K562 (cell line): ENCODE results near the gene TM4SF20. TPM values are rescaled to one million over a fixed set of nuclear protein-coding genes. Genes with fewer than 3 reads are reported as not detected.

ENCODE experiments used
- CBFA2T2 ChIP-seq: fragments of 450-650 bp; conservative IDR thresholded peaks from 2 replicates; pipeline ENCODE4 v1.6.1; 2017; ENCODE audit warnings: mild to moderate bottlenecking
- SIN3A ChIP-seq, 2 experiments: fragments of 150-350 bp in 1 of 2; IDR thresholded peaks; 2 replicates each; pipeline ENCODE4 v1.6.1; 2011 to 2016; ENCODE audit warnings: borderline replicate concordance in 2 of 2, low read depth in 2 of 2, low read length in 2 of 2, mild to moderate bottlenecking in 2 of 2, moderate library complexity in 2 of 2; ENCODE audit not compliant: control insufficient read depth in 1 of 2
- ZNF146 ChIP-seq: IDR thresholded peaks from one replicate; pipeline ENCODE4 v1.6.1; 2018; ENCODE audit warnings: missing compliant biosample characterization; ENCODE audit not compliant: unreplicated experiment
- ZNF41 ChIP-seq: fragments of 250-450 bp; sonication (Bioruptor Pico); conservative IDR thresholded peaks from 2 replicates; pipeline ENCODE4 v1.4.0; 2020; ENCODE audit warnings: mild to moderate bottlenecking
- ZNF76 ChIP-seq: fragments of 250-450 bp; sonication (Bioruptor Pico); IDR thresholded peaks from 2 replicates; pipeline ENCODE4 v1.4.0; 2020; ENCODE audit warnings: mild to moderate bottlenecking, moderate library complexity, borderline replicate concordance
- polyA plus RNA-seq, 8 experiments: library from polyadenylated mRNA; depleted of rRNA in 4 of 8; stranded (reverse) in 5 of 8; unstranded in 3 of 8; fragments of >200 nt; fragmentation: Nextera tagmentation in 2 of 8; fragmentation: Illumina TruSeq in 1 of 8; extraction: Ambion mirVana in 2 of 8; extraction: Trizol in 1 of 8; gene quantifications; 2 replicates each; pipeline versions ENCODE4 v1.2.1 to v1.2.3, GENCODE V29; 2011 to 2014; ENCODE audit warnings: inconsistent platforms in 1 of 8, missing spikeins in 1 of 8
- total RNA-seq, 7 experiments: library from RNA; depleted of rRNA in 6 of 7; stranded (reverse); fragments of >200 nt in 6 of 7; fragmentation: Illumina TruSeq in 2 of 7; extraction: Trizol in 2 of 7; gene quantifications; 2 replicates each; pipeline versions ENCODE4 v1.2.1 to v1.2.3, GENCODE V29; 2011 to 2021; ENCODE audit warnings: low replicate concordance in 1 of 7
- TF ChIP-seq, protein P1 (sequence below): fragments of 200-800 bp; sonication (Bioruptor generic); IDR thresholded peaks from 2 replicates; pipeline ENCODE4 v1.6.1; 2017; ENCODE audit warnings: missing genetic modification characterization, missing compliant biosample characterization
- TF ChIP-seq, protein P2 (sequence below): sonication (generic); formaldehyde crosslinking; IDR thresholded peaks from 2 replicates; pipeline ENCODE4 v1.8.0; 2022; ENCODE audit warnings: missing genetic modification reagents, mild to moderate bottlenecking, borderline replicate concordance
- TF ChIP-seq, protein P3 (sequence below): fragments of 450-650 bp; conservative IDR thresholded peaks from 2 replicates; pipeline ENCODE4 v1.6.1; 2016; ENCODE audit warnings: missing genetic modification characterization, low read depth, mild to moderate bottlenecking, control low read depth, missing compliant biosample characterization

TM4SF20 gene
- total and polyA plus RNA-seq, 9 of the 15 experiments (the other 6 are each of a cell fraction or from before 2014, with no cell fraction given) = not detected

DNA sequence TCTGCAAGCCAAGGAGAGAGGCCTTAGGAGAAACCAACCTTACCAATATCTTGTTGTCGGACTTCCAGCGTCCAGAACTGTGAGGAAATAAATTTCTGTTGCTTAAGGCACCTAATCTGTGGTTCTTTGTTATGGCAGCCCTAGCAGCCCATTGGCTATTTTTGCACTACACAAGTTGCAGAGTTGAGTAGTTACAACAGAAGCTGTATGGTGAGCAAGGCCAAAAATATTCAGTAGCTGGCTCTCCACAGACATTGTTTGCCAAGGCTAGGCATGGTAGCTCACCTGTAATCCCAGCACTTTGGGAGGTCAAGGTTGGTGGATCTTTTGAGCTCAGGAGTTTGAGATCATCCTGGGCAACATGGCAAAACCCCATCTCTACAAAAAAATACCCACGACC, 35.7 kb upstream of the TM4SF20 start (continued):
- TF ChIP-seq, protein P1, sequence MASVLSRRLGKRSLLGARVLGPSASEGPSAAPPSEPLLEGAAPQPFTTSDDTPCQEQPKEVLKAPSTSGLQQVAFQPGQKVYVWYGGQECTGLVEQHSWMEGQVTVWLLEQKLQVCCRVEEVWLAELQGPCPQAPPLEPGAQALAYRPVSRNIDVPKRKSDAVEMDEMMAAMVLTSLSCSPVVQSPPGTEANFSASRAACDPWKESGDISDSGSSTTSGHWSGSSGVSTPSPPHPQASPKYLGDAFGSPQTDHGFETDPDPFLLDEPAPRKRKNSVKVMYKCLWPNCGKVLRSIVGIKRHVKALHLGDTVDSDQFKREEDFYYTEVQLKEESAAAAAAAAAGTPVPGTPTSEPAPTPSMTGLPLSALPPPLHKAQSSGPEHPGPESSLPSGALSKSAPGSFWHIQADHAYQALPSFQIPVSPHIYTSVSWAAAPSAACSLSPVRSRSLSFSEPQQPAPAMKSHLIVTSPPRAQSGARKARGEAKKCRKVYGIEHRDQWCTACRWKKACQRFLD (CRISPR knock-in tag) = no peak
- no peak for TF ChIP-seq SIN3A (IDR thresholded peaks at IDR 0.05; ENCODE audit: borderline replicate concordance in 2 of 2, control insufficient read depth in 1 of 2, low read depth in 2 of 2, low read length in 2 of 2)
- TF ChIP-seq CBFA2T2 = no peak
- TF ChIP-seq, protein P2, sequence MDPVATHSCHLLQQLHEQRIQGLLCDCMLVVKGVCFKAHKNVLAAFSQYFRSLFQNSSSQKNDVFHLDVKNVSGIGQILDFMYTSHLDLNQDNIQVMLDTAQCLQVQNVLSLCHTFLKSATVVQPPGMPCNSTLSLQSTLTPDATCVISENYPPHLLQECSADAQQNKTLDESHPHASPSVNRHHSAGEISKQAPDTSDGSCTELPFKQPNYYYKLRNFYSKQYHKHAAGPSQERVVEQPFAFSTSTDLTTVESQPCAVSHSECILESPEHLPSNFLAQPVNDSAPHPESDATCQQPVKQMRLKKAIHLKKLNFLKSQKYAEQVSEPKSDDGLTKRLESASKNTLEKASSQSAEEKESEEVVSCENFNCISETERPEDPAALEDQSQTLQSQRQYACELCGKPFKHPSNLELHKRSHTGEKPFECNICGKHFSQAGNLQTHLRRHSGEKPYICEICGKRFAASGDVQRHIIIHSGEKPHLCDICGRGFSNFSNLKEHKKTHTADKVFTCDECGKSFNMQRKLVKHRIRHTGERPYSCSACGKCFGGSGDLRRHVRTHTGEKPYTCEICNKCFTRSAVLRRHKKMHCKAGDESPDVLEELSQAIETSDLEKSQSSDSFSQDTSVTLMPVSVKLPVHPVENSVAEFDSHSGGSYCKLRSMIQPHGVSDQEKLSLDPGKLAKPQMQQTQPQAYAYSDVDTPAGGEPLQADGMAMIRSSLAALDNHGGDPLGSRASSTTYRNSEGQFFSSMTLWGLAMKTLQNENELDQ = no peak
- TF ChIP-seq ZNF146 (CRISPR knock-in tag) = no peak
- no peak for TF ChIP-seq ZNF76 (CRISPR knock-in tag)
- no peak for TF ChIP-seq ZNF41 (CRISPR knock-in tag)
- TF ChIP-seq, protein P3, sequence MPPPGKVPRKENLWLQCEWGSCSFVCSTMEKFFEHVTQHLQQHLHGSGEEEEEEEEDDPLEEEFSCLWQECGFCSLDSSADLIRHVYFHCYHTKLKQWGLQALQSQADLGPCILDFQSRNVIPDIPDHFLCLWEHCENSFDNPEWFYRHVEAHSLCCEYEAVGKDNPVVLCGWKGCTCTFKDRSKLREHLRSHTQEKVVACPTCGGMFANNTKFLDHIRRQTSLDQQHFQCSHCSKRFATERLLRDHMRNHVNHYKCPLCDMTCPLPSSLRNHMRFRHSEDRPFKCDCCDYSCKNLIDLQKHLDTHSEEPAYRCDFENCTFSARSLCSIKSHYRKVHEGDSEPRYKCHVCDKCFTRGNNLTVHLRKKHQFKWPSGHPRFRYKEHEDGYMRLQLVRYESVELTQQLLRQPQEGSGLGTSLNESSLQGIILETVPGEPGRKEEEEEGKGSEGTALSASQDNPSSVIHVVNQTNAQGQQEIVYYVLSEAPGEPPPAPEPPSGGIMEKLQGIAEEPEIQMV (tag) = no peak
